CD14-positive monocyte (primary cell): Measurements from ENCODE around the gene LCLAT1. TPM values are rescaled to one million over a fixed set of nuclear protein-coding genes. Genes with fewer than 3 reads are reported as not detected.

Experiments
- DNase-seq, 3 donors: peaks; one replicate each; pipeline ENCODE4 v3.0.0-alpha.2; 2011 to 2022
- H2AFZ ChIP-seq: 2 replicates; pipeline ENCODE4 v1.6.0; 2012; ENCODE audit warnings: mild to moderate bottlenecking, low read depth, low read length, inconsistent platforms; ENCODE audit not compliant: insufficient read depth, poor library complexity, severe bottlenecking
- H3K27ac ChIP-seq, 2 donors: 1 replicate in 1 of 2; 2 replicates in 1 of 2; pipeline ENCODE4 v1.5.1; 2012 to 2013; ENCODE audit warnings: low read length in 2 of 2, control low read depth in 1 of 2, inconsistent platforms in 1 of 2, low read depth in 1 of 2, mild to moderate bottlenecking in 1 of 2
- H3K27me3 ChIP-seq, 2 donors: one replicate each; pipeline versions ENCODE4 v1.6.0 to v1.6.1; 2011 to 2013; ENCODE audit warnings: low read length in 2 of 2; ENCODE audit not compliant: control insufficient read depth in 2 of 2, insufficient read depth in 2 of 2
- H3K36me3 ChIP-seq, 2 donors: replicated peaks in 1 of 2; 1 replicate in 1 of 2; 2 replicates in 1 of 2; pipeline versions ENCODE4 v1.5.1 to v1.6.1; 2012 to 2013; ENCODE audit warnings: low read length in 2 of 2, control low read depth in 1 of 2, inconsistent platforms in 1 of 2, mild to moderate bottlenecking in 1 of 2; ENCODE audit not compliant: insufficient read depth in 2 of 2, control insufficient read depth in 1 of 2
- H3K4me1 ChIP-seq, 2 donors: 1 replicate in 1 of 2; 2 replicates in 1 of 2; pipeline versions ENCODE4 v1.5.1 to v1.6.1; 2012 to 2013; ENCODE audit warnings: low read length in 2 of 2, control low read depth in 1 of 2, inconsistent platforms in 1 of 2, mild to moderate bottlenecking in 1 of 2, moderate library complexity in 1 of 2; ENCODE audit not compliant: insufficient read depth in 2 of 2, control insufficient read depth in 1 of 2
- H3K4me2 ChIP-seq: replicated peaks from 2 replicates; pipeline ENCODE3; 2012; ENCODE audit warnings: low read length, moderate library complexity, mild to moderate bottlenecking; ENCODE audit not compliant: poor library complexity, severe bottlenecking; ENCODE audit errors: extremely low read depth
- H3K4me3 ChIP-seq, 3 experiments: fragments of 200-600 bp in 1 of 3; sonication (generic) in 1 of 3; replicated peaks in 1 of 3; 1 replicate in 2 of 3; 2 replicates in 1 of 3; pipeline ENCODE4 v1.5.1; 2011 to 2013; ENCODE audit warnings: low read length in 3 of 3, mild to moderate bottlenecking in 3 of 3, control low read depth in 2 of 3, low read depth in 2 of 3, inconsistent platforms in 1 of 3, moderate library complexity in 1 of 3
- H3K79me2 ChIP-seq: 2 replicates; pipeline ENCODE4 v1.6.0; 2012; ENCODE audit warnings: mild to moderate bottlenecking, control low read depth, inconsistent platforms, low read length, moderate library complexity; ENCODE audit not compliant: insufficient read depth
- H3K9ac ChIP-seq: 2 replicates; pipeline ENCODE4 v1.6.0; 2017; ENCODE audit warnings: low read length, mild to moderate bottlenecking; ENCODE audit not compliant: insufficient read depth, poor library complexity, severe bottlenecking
- H3K9me3 ChIP-seq, 2 donors: replicated peaks in 1 of 2; 1 replicate in 1 of 2; 2 replicates in 1 of 2; pipeline versions ENCODE4 v1.5.1 to v1.6.1; 2012 to 2013; ENCODE audit warnings: low read length in 2 of 2, control low read depth in 1 of 2; ENCODE audit not compliant: control insufficient read depth in 1 of 2, insufficient read depth in 1 of 2
- H4K20me1 ChIP-seq: 2 replicates; pipeline ENCODE4 v1.6.0; 2012; ENCODE audit warnings: mild to moderate bottlenecking, low read length, control low read depth, moderate library complexity; ENCODE audit not compliant: insufficient read depth
- H3K27ac Mint-ChIP-seq, 7 donors: one replicate each; pipeline ENCODE4 v1.8.0; 2020; ENCODE audit warnings: mild to moderate bottlenecking in 7 of 7, mixed read lengths in 7 of 7, moderate library complexity in 6 of 7, inconsistent platforms in 2 of 7
- H3K27me3 Mint-ChIP-seq, 3 donors: one replicate each; pipeline ENCODE4 v1.8.0; 2021 to 2022; ENCODE audit warnings: low read depth in 3 of 3, mild to moderate bottlenecking in 3 of 3, mixed read lengths in 3 of 3, moderate library complexity in 3 of 3, inconsistent platforms in 1 of 3
- H3K36me3 Mint-ChIP-seq, 2 donors: one replicate each; pipeline ENCODE4 v1.8.0; 2020; ENCODE audit warnings: mixed read lengths in 2 of 2, inconsistent platforms in 1 of 2, mild to moderate bottlenecking in 1 of 2
- H3K4me1 Mint-ChIP-seq: one replicate; pipeline ENCODE4 v1.8.0; 2020; ENCODE audit warnings: mild to moderate bottlenecking, mixed read lengths
- H3K4me3 Mint-ChIP-seq, 2 donors: one replicate each; pipeline ENCODE4 v1.8.0; 2020; ENCODE audit warnings: mild to moderate bottlenecking in 2 of 2, mixed read lengths in 2 of 2, moderate library complexity in 1 of 2
- H3K9me3 Mint-ChIP-seq, 7 donors: one replicate each; pipeline ENCODE4 v1.8.0; 2020 to 2022; ENCODE audit warnings: mixed read lengths in 7 of 7, mild to moderate bottlenecking in 6 of 7, moderate library complexity in 6 of 7, inconsistent platforms in 2 of 7
- CTCF ChIP-seq: fragments of 200-600 bp; IDR thresholded peaks from one replicate; pipeline ENCODE4 v1.8.0; 2022; ENCODE audit warnings: antibody characterized with exemption, mild to moderate bottlenecking
- WGBS: methylation state at CpG from one replicate; pipeline ENCODE4 v1.1.5; 2013; ENCODE audit warnings: missing lambda C conversion rate; ENCODE audit not compliant: insufficient coverage; 5-methylcytosine and 5-hydroxymethylcytosine counted together
- intact Hi-C, 2 donors: fragments of 100-400 bp; cut with micrococcal nuclease; formaldehyde crosslinking; loops; one replicate each; pipeline versions ENCODE4 v1.15.0 to v1.15.1; 2023
- polyA plus RNA-seq, 3 donors: library from polyadenylated mRNA; depleted of rRNA in 1 of 3; unstranded in 2 of 3; stranded (reverse) in 1 of 3; fragments of 300-500 nt in 2 of 3; fragments of >200 nt in 1 of 3; fragmentation: Illumina TruSeq in 2 of 3; gene quantifications; 1 replicate in 2 of 3; 2 replicates in 1 of 3; pipeline ENCODE4 v1.2.3, GENCODE V29; 2012 to 2021

Gene LCLAT1
- polyA plus RNA-seq, 3 donors: 1.2 to 5.7 (median 1.3) TPM

- Histone ChIP-seq H3K79me2 (no peaks in the 10 kb centered on the region), H3K4me2 (no peak overlapping the region), H3K9ac (no peak overlapping the region), H3K4me3 (no peak overlapping the region), H4K20me1 (no peaks in the 10 kb centered on the region), H3K27me3 (no peaks in the 10 kb centered on the region), H3K36me3 (no peaks in the 10 kb centered on the region), H2AFZ (no peak overlapping the region), H3K4me1 (no peaks in the 10 kb centered on the region), H3K27ac (no peak overlapping the region), H3K9me3 (peaks cover 0 to 7% of the 10 kb centered on the region in 2 donors)
- no peaks in the 10 kb centered on the region for H3K27me3 Mint-ChIP-seq
- DNase-seq: no peak
- H3K9me3 Mint-ChIP-seq: peaks cover 0 to 9% (median 3%) of the 10 kb centered on the region in 7 donors
- TF ChIP-seq CTCF: no peak
- H3K36me3 Mint-ChIP-seq: peaks cover 2 to 5% of the 10 kb centered on the region in 2 donors
- 83% methylated on average over 1 of the region's 2 CpGs for WGBS
- H3K4me3 Mint-ChIP-seq: no peak overlapping the region
- H3K27ac Mint-ChIP-seq: no peak overlapping the region
- no peaks in the 10 kb centered on the region for H3K4me1 Mint-ChIP-seq
- intact Hi-C loops: no loop called here
Observed at GRCh38 chr2:30548386-30548785, 101.3 kb downstream of the LCLAT1 start.

GRCh38 chr2:30549096-30549495 is 102.0 kb downstream of the LCLAT1 start:
- H3K9me3 ChIP-seq: peaks cover 0 to 7% of the 10 kb centered on the region in 2 donors
- no peak overlapping the region for H3K4me3 Mint-ChIP-seq
- H3K27ac ChIP-seq: no peak overlapping the region
- no peak overlapping the region for H3K4me2 ChIP-seq
- H3K79me2 ChIP-seq: no peaks in the 10 kb centered on the region
- no peak for TF ChIP-seq CTCF
- no peaks in the 10 kb centered on the region for H3K4me1 ChIP-seq
- no peaks in the 10 kb centered on the region for H3K27me3 Mint-ChIP-seq
- no peak overlapping the region for H2AFZ ChIP-seq
- H3K9ac ChIP-seq: no peak overlapping the region
- peaks cover 0 to 7% (median 3%) of the 10 kb centered on the region in 7 donors for H3K9me3 Mint-ChIP-seq
- H3K36me3 Mint-ChIP-seq: peaks cover 2 to 5% of the 10 kb centered on the region in 2 donors
- H3K27me3 ChIP-seq: no peaks in the 10 kb centered on the region
- H3K4me1 Mint-ChIP-seq: no peaks in the 10 kb centered on the region
- intact Hi-C loops: no loop called here
- H3K27ac Mint-ChIP-seq: no peak overlapping the region
- no peak for DNase-seq
- no peaks in the 10 kb centered on the region for H4K20me1 ChIP-seq
- H3K36me3 ChIP-seq: no peaks in the 10 kb centered on the region
- WGBS: no CpG with 5 or more reads among the region's 2 CpGs
- H3K4me3 ChIP-seq: no peak overlapping the region
